Right lobe of liver (tissue), 4 donors: ENCODE data around the gene AFAP1L1.

Experiments
- CTCF ChIP-seq, 4 donors: fragments of 200-600 bp in 3 of 4; fragments of 450-650 bp in 1 of 4; IDR thresholded peaks; one replicate each; pipeline versions ENCODE4 v1.5.1 to v1.8.0; 2016 to 2022; ENCODE audit warnings: antibody characterized with exemption in 4 of 4, mild to moderate bottlenecking in 2 of 4
- POLR2A ChIP-seq: fragments of 450-650 bp; IDR thresholded peaks from one replicate; pipeline ENCODE4 v1.6.1; 2017; ENCODE audit warnings: antibody characterized with exemption, mild to moderate bottlenecking
- donor health status: DM: no; HTN: no; CAD: no.
- donor health status: DM: no; HTN: no; CAD: no.
- donor health status: DM: no; HTN: yes; CAD: no.

- TF ChIP-seq POLR2A (no peak), CTCF (IDR thresholded peaks at IDR 0.05) (no peak)
Observed at GRCh38 chr5:149314571-149315111, 43.0 kb downstream of the AFAP1L1 start.
